SW480 (cell line): ENCODE measurements around the gene KRT83.
"Not testable (repeated sequence)": the region's sequence is repeated elsewhere in the genome, so short reads cannot be mapped to it uniquely, and the experiment has no call there.

Experiments used
- DNase-seq: peaks from one replicate; pipeline ENCODE4 v3.0.0-alpha.2; 2016; ENCODE audit warnings: low spot score

KRT83 gene

GRCh38 chr12:52353766-52354165 is 32.6 kb upstream of the KRT83 start:
- no peak for DNase-seq

- no peak for DNase-seq
These were observed 31.8 kb upstream of the KRT83 start for GRCh38 chr12:52352951-52353350.

GRCh38 chr12:52351196-52352059 is 30.2 kb upstream of the KRT83 start:
- DNase-seq, result no peak

GRCh38 chr12:52350786-52351185 is 29.6 kb upstream of the KRT83 start:
- no peak for DNase-seq

GRCh38 chr12:52350021-52350620 is 28.9 kb upstream of the KRT83 start:
- no peak for DNase-seq

- peak; percentile 38 for DNase-seq
These were observed 28.0 kb upstream of the KRT83 start for GRCh38 chr12:52349196-52349595.

- no peak for DNase-seq
These were observed 26.6 kb upstream of the KRT83 start for GRCh38 chr12:52347551-52348510.

- no peak for DNase-seq
These were observed 25.8 kb upstream of the KRT83 start for GRCh38 chr12:52347016-52347415.

GRCh38 chr12:52346593-52346992 is 25.4 kb upstream of the KRT83 start:
- no peak for DNase-seq

- DNase-seq, result not testable (repeated sequence)
These were observed 23.8 kb upstream of the KRT83 start for GRCh38 chr12:52345041-52345440.

GRCh38 chr12:52344111-52344510 is 22.9 kb upstream of the KRT83 start:
- no peak for DNase-seq

- no peak for DNase-seq
These were observed 22.4 kb upstream of the KRT83 start for GRCh38 chr12:52343550-52343949.

- no peak for DNase-seq
These were observed 21.7 kb upstream of the KRT83 start for GRCh38 chr12:52342781-52343490.

- DNase-seq, result no peak
These were observed 19.9 kb upstream of the KRT83 start for GRCh38 chr12:52341066-52341580.

- no peak for DNase-seq
These were observed 17.2 kb upstream of the KRT83 start for GRCh38 chr12:52338241-52338960.

GRCh38 chr12:52337054-52337453 is 15.9 kb upstream of the KRT83 start:
- no peak for DNase-seq

- no peak for DNase-seq
These were observed 15.4 kb upstream of the KRT83 start for GRCh38 chr12:52336641-52337040.

- DNase-seq, result no peak
These were observed 14.5 kb upstream of the KRT83 start for GRCh38 chr12:52335598-52336262.

- no peak for DNase-seq
These were observed 13.0 kb upstream of the KRT83 start for GRCh38 chr12:52334185-52334584.

GRCh38 chr12:52333321-52333720 is 12.1 kb upstream of the KRT83 start:
- no peak for DNase-seq
